Neuronal stem cell (in vitro differentiated cells): Measurements from ENCODE around the gene JAGN1.

ENCODE experiments used
- DNase-seq: peaks from one replicate; pipeline ENCODE4 v3.0.0-alpha.2; 2013; ENCODE audit warnings: low spot score
- H2AFZ ChIP-seq: one replicate; pipeline ENCODE4 v1.6.1; 2013; ENCODE audit warnings: mild to moderate bottlenecking, low read length, inconsistent platforms
- H2AK5ac ChIP-seq: 2 replicates; pipeline ENCODE4 v1.6.1; 2013; ENCODE audit warnings: low read depth, mild to moderate bottlenecking, inconsistent platforms, low read length, moderate library complexity, mixed read lengths
- H2BK120ac ChIP-seq: 2 replicates; pipeline ENCODE4 v1.6.1; 2013; ENCODE audit warnings: low read depth, mild to moderate bottlenecking, inconsistent platforms, low read length, moderate library complexity, mixed read lengths
- H2BK12ac ChIP-seq: one replicate; pipeline ENCODE4 v1.6.1; 2013; ENCODE audit warnings: low read length, inconsistent platforms
- H2BK15ac ChIP-seq: 2 replicates; pipeline ENCODE4 v1.6.1; 2013; ENCODE audit warnings: mild to moderate bottlenecking, low read length, inconsistent platforms, mixed read lengths
- H2BK5ac ChIP-seq: one replicate; pipeline ENCODE4 v1.6.1; 2013; ENCODE audit warnings: inconsistent platforms, mild to moderate bottlenecking, low read length, moderate library complexity
- H3K14ac ChIP-seq: one replicate; pipeline ENCODE4 v1.6.1; 2013; ENCODE audit warnings: low read length, inconsistent platforms
- H3K18ac ChIP-seq: 2 replicates; pipeline ENCODE4 v1.6.1; 2013; ENCODE audit warnings: low read length, inconsistent platforms
- H3K23ac ChIP-seq: 2 replicates; pipeline ENCODE4 v1.6.1; 2013; ENCODE audit warnings: low read depth, mild to moderate bottlenecking, mixed read lengths, low read length, inconsistent platforms; ENCODE audit not compliant: poor library complexity
- H3K27ac ChIP-seq: replicated peaks from 3 replicates; pipeline ENCODE4 v1.5.1; 2013; ENCODE audit warnings: low read length, inconsistent platforms
- H3K27me3 ChIP-seq, 3 experiments: 2 replicates each; pipeline ENCODE4 v1.6.1; 2013; ENCODE audit warnings: low read length in 3 of 3, mild to moderate bottlenecking in 2 of 3, inconsistent platforms in 1 of 3, low read depth in 1 of 3, mixed read lengths in 1 of 3, moderate library complexity in 1 of 3; ENCODE audit not compliant: control insufficient read depth in 3 of 3, insufficient read depth in 3 of 3
- H3K36me3 ChIP-seq, 2 donors: replicated peaks in 1 of 2; 2 replicates each; pipeline ENCODE4 v1.6.1; 2013; ENCODE audit warnings: low read length in 2 of 2; ENCODE audit not compliant: control insufficient read depth in 2 of 2, insufficient read depth in 2 of 2
- H3K4ac ChIP-seq: 2 replicates; pipeline ENCODE4 v1.6.1; 2013; ENCODE audit warnings: inconsistent platforms, mild to moderate bottlenecking, low read length, moderate library complexity
- H3K4me1 ChIP-seq, 2 donors: 1 replicate in 1 of 2; 2 replicates in 1 of 2; pipeline ENCODE4 v1.6.1; 2013; ENCODE audit warnings: low read length in 2 of 2, low read depth in 1 of 2; ENCODE audit not compliant: control insufficient read depth in 2 of 2, insufficient read depth in 1 of 2
- H3K4me2 ChIP-seq: one replicate; pipeline ENCODE4 v1.6.1; 2013; ENCODE audit warnings: mild to moderate bottlenecking, low read length, inconsistent platforms; ENCODE audit not compliant: insufficient read depth, poor library complexity, severe bottlenecking
- H3K4me3 ChIP-seq, 2 donors: 2 replicates each; pipeline ENCODE4 v1.5.1; 2013; ENCODE audit warnings: low read length in 2 of 2, mild to moderate bottlenecking in 2 of 2, inconsistent platforms in 1 of 2, moderate library complexity in 1 of 2
- H3K79me1 ChIP-seq: one replicate; pipeline ENCODE4 v1.6.1; 2013; ENCODE audit warnings: low read depth, mild to moderate bottlenecking, inconsistent platforms, low read length, moderate library complexity
- H3K9ac ChIP-seq: one replicate; pipeline ENCODE4 v1.6.1; 2013; ENCODE audit warnings: mild to moderate bottlenecking, low read depth, low read length, inconsistent platforms; ENCODE audit not compliant: poor library complexity
- H3K9me3 ChIP-seq, 2 donors: replicated peaks in 1 of 2; 2 replicates each; pipeline versions ENCODE3 to v1.6.1; 2013; ENCODE audit warnings: low read length in 2 of 2, mild to moderate bottlenecking in 2 of 2, inconsistent platforms in 1 of 2, low read depth in 1 of 2, mixed read lengths in 1 of 2, moderate library complexity in 1 of 2; ENCODE audit not compliant: control insufficient read depth in 2 of 2, insufficient read depth in 1 of 2
- H4K8ac ChIP-seq: one replicate; pipeline ENCODE4 v1.6.1; 2013; ENCODE audit warnings: low read depth, mild to moderate bottlenecking, inconsistent platforms, low read length, moderate library complexity
- H4K91ac ChIP-seq: one replicate; pipeline ENCODE4 v1.6.1; 2013; ENCODE audit warnings: low read length, low read depth, mild to moderate bottlenecking, inconsistent platforms; ENCODE audit not compliant: poor library complexity
- WGBS, 2 donors: extraction: QIAGEN DNeasy Blood & Tissue Kit; methylation state at CpG; one replicate each; pipeline ENCODE4 v1.1.7; 2013; ENCODE audit warnings: missing lambda C conversion rate in 2 of 2, mixed read lengths in 1 of 2; ENCODE audit not compliant: insufficient read length in 2 of 2, insufficient replicate concordance in 1 of 2; ENCODE audit errors: extremely low coverage in 2 of 2; 5-methylcytosine and 5-hydroxymethylcytosine counted together

The JAGN1 gene

GRCh38 chr3:9908286-9908685, 17.9 kb downstream of the JAGN1 start:
- H4K8ac ChIP-seq: no peak overlapping the region
- no peak overlapping the region for H3K4me2 ChIP-seq
- DNase-seq: no peak
- H2BK5ac ChIP-seq: no peak overlapping the region
- no peak overlapping the region for H3K9ac ChIP-seq
- no CpG with 5 or more reads among the region's 3 CpGs for WGBS, 2 donors
- no peak overlapping the region for H3K18ac ChIP-seq
- no peak overlapping the region for H3K4ac ChIP-seq
- no peak overlapping the region for H4K91ac ChIP-seq
- no peak overlapping the region for H3K14ac ChIP-seq
- no peaks in the 10 kb centered on the region for H3K36me3 ChIP-seq
- no peak overlapping the region for H2BK12ac ChIP-seq
- H3K79me1 ChIP-seq: no peaks in the 10 kb centered on the region
- no peak overlapping the region for H2BK15ac ChIP-seq
- H3K23ac ChIP-seq: no peak overlapping the region
- no peak overlapping the region for H3K27ac ChIP-seq
- H3K27me3 ChIP-seq: peaks cover 0 to 8% (median 0%) of the 10 kb centered on the region in 3 experiments
- no peak overlapping the region for H2AK5ac ChIP-seq
- no peaks in the 10 kb centered on the region for H3K4me1 ChIP-seq
- peaks cover 0 to 2% of the 10 kb centered on the region in 2 donors for H3K9me3 ChIP-seq
- H2AFZ ChIP-seq: no peak overlapping the region
- H3K4me3 ChIP-seq: no peak overlapping the region
- H2BK120ac ChIP-seq: no peak overlapping the region

DNA sequence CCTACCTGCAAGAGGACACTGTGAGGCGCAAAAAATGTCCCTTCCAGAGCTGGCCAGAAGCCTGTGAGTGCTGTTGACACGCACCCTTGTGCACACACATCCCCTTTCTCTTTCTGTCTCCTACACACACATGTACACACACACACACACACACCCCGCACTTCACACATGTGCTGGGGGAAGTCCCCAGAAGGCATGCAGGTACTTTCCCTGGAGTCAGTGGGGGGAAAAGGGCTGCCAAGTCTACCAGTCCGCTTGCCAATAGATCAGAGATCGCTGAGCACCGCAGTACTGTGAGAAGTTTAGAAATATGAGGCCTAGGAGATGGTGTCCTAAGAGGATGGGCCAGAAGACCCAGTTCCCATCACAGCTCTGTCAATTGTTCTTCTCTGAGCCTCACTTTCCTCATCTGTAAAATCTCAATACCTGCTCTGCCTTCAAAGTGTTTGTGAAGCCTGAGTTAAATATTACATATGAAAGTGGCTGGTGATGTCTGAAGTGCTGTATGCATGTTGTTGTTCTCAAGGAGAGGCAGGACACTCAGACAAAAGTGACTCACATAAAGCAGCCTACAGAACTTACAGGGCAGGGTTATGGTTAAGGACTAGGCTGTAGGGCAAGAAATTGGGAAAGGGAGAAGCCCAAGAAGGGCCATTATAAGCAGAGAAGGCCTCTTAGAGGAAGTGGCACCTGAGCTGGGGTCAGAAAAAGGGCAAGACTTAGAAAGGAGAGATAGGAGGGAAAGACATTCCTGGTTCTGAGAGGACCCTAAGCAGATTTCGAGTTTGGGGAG, 19.0 kb downstream of the JAGN1 start:
- Histone ChIP-seq H3K4me2 (no peak overlapping the region), H2AK5ac (no peak overlapping the region), H4K91ac (no peak overlapping the region), H3K4me3 (no peak overlapping the region), H3K18ac (no peak overlapping the region), H3K4ac (no peak overlapping the region), H3K14ac (no peak overlapping the region), H3K79me1 (no peaks in the 10 kb centered on the region), H3K36me3 (no peaks in the 10 kb centered on the region), H3K27me3 (peaks cover 0 to 8% (median 4%) of the 10 kb centered on the region in 3 experiments), H3K9ac (peak overlapping the region; percentile 7), H3K9me3 (peaks cover 0 to 2% of the 10 kb centered on the region in 2 donors), H4K8ac (no peak overlapping the region), H2BK15ac (no peak overlapping the region), H3K4me1 (no peaks in the 10 kb centered on the region), H2BK12ac (no peak overlapping the region), H2BK5ac (no peak overlapping the region), H3K23ac (no peak overlapping the region), H2BK120ac (no peak overlapping the region), H3K27ac (no peak overlapping the region), H2AFZ (no peak overlapping the region)
- no CpG with 5 or more reads among the region's 7 CpGs for WGBS, 2 donors
- no peak for DNase-seq

GRCh38 chr3:9911863-9912262, 21.5 kb downstream of the JAGN1 start:
- Histone ChIP-seq H3K27me3 (peaks cover 0 to 15% (median 8%) of the 10 kb centered on the region in 3 experiments), H3K14ac (no peak overlapping the region), H3K79me1 (no peaks in the 10 kb centered on the region), H2AFZ (no peak overlapping the region), H3K27ac (no peak overlapping the region), H4K91ac (no peak overlapping the region), H3K4me3 (no peak overlapping the region), H2BK5ac (no peak overlapping the region), H3K9me3 (peaks cover 0 to 2% of the 10 kb centered on the region in 2 donors), H3K4ac (no peak overlapping the region), H2BK120ac (no peak overlapping the region), H3K9ac (no peak overlapping the region), H3K23ac (no peak overlapping the region), H3K4me2 (no peak overlapping the region), H2AK5ac (no peak overlapping the region), H3K4me1 (peaks cover 10 to 13% of the 10 kb centered on the region in 2 donors), H2BK12ac (no peak overlapping the region), H3K36me3 (no peaks in the 10 kb centered on the region), H4K8ac (no peak overlapping the region), H2BK15ac (no peak overlapping the region), H3K18ac (no peak overlapping the region)
- DNase-seq: no peak
- no CpG with 5 or more reads among the region's 8 CpGs for WGBS, 2 donors

DNA sequence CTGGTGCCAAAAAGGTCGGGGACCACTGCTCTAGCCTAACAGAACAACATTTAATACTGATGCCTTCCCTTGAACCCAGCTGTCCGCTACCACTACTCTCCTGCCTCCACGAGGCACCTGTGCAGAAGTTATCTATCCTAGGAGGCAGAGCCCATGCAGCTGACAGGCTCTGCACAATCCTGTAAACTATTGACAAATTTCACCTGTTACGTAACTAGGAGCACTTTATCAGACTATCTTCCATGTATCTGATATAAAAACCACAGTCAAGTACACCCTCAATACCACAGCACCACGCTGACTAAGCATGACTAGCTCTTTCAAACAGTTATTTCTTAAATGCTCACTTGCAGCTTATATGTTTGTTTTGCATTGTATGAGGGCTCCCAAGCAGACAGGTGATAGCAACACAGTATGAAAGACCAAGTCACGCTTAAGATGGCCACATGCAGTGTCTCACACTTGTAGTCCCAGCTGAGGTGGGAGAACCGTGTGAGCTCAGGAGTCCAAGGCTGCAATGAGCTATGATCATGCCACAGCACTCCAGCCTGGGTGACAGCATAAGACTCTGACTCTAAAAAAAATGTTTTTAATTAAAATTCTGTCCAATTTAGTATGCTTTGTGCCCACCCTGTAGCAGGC, 22.0 kb downstream of the JAGN1 start:
- Histone ChIP-seq H3K27ac (no peak overlapping the region), H3K9ac (no peak overlapping the region), H3K23ac (no peak overlapping the region), H4K91ac (no peak overlapping the region), H3K36me3 (no peaks in the 10 kb centered on the region), H4K8ac (no peak overlapping the region), H2BK12ac (no peak overlapping the region), H3K4me3 (no peak overlapping the region), H3K79me1 (no peaks in the 10 kb centered on the region), H3K27me3 (peaks cover 0 to 15% (median 8%) of the 10 kb centered on the region in 3 experiments), H2BK15ac (no peak overlapping the region), H2AFZ (no peak overlapping the region), H3K4me2 (no peak overlapping the region), H3K4me1 (peaks cover 12 to 17% of the 10 kb centered on the region in 2 donors), H2BK5ac (no peak overlapping the region), H2BK120ac (no peak overlapping the region), H3K4ac (no peak overlapping the region), H2AK5ac (no peak overlapping the region), H3K18ac (no peak overlapping the region), H3K14ac (no peak overlapping the region), H3K9me3 (peaks cover 0 to 2% of the 10 kb centered on the region in 2 donors)
- WGBS, 2 donors: no CpG with 5 or more reads among the region's 7 CpGs
- DNase-seq: no peak
